Breast epithelium (tissue), 3 donors: Measurements from ENCODE around the gene RBM48.

Experiments used
- CTCF ChIP-seq, 3 donors: fragments of 450-650 bp; IDR thresholded peaks; one replicate each; pipeline ENCODE4 v1.5.1; 2016 to 2017; ENCODE audit warnings: antibody characterized with exemption in 3 of 3, mild to moderate bottlenecking in 3 of 3, moderate library complexity in 3 of 3
- POLR2A ChIP-seq: fragments of 450-650 bp; IDR thresholded peaks from one replicate; pipeline ENCODE4 v1.6.1; 2016; ENCODE audit warnings: antibody characterized with exemption, mild to moderate bottlenecking, moderate library complexity

DNA sequence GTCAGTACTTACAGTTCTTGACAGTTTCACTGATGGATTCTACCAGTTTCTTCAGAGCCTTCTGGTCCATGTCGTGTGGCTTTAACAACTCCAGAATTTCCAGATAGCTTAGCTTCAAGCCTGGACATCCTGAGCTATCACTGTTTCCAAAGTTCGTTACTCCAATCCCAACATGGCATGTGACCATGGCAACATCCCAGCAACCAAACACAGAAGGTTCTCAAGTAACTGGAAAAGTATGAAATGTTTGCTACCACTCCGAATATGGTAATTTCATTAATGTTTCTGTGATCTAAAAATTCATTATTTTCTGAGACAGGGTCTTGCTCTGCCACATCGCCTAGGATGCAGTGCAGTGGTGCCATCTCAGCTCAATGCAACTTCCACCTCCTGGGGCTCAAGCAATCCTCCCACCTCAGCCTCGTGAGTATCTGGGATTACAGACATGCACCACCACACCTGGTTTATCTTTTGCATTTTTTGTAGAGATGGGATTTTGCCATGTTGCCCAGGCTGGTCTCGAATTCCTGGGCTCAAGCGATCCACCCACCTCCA lies 29.3 kb downstream of the RBM48 start:
- no peak for TF ChIP-seq POLR2A
- no peak for TF ChIP-seq CTCF (IDR thresholded peaks at IDR 0.05)
